Mesendoderm (in vitro differentiated cells): Measurements from ENCODE around the gene INVS.
"Not testable (repeated sequence)": the region's sequence is repeated elsewhere in the genome, so short reads cannot be mapped to it uniquely, and the experiment has no call there.

ENCODE experiments used
- DNase-seq: peaks from one replicate; pipeline ENCODE4 v3.0.0; 2013
- H2AK5ac ChIP-seq: 2 replicates; pipeline ENCODE4 v1.6.1; 2013; ENCODE audit warnings: low read length, inconsistent platforms
- H2BK120ac ChIP-seq: 2 replicates; pipeline ENCODE4 v1.6.1; 2013; ENCODE audit warnings: low read depth, mild to moderate bottlenecking, low read length, moderate library complexity, mixed read lengths
- H2BK15ac ChIP-seq: replicated peaks from 2 replicates; pipeline ENCODE4 v1.6.1; 2013; ENCODE audit warnings: low read depth, mild to moderate bottlenecking, moderate library complexity
- H2BK5ac ChIP-seq: 2 replicates; pipeline ENCODE4 v1.6.1; 2013; ENCODE audit warnings: low read length, inconsistent platforms
- H3K18ac ChIP-seq: 2 replicates; pipeline ENCODE4 v1.6.1; 2013; ENCODE audit warnings: mild to moderate bottlenecking, low read length, mixed read lengths
- H3K23ac ChIP-seq: one replicate; pipeline ENCODE4 v1.6.1; 2013; ENCODE audit warnings: low read length
- H3K27ac ChIP-seq: 2 replicates; pipeline ENCODE4 v1.5.1; 2013; ENCODE audit warnings: low read depth, mild to moderate bottlenecking, inconsistent platforms, low read length, moderate library complexity
- H3K27me3 ChIP-seq: 2 replicates; pipeline ENCODE4 v1.6.1; 2013; ENCODE audit warnings: low read length, control low read depth, mild to moderate bottlenecking, inconsistent platforms; ENCODE audit not compliant: insufficient read depth, poor library complexity
- H3K36me3 ChIP-seq: 2 replicates; pipeline ENCODE4 v1.6.1; 2013; ENCODE audit warnings: low read length, inconsistent platforms; ENCODE audit not compliant: control insufficient read depth, insufficient read depth
- H3K4ac ChIP-seq: one replicate; pipeline ENCODE4 v1.6.1; 2013; ENCODE audit warnings: low read depth, mild to moderate bottlenecking, low read length, moderate library complexity
- H3K4me1 ChIP-seq: 2 replicates; pipeline ENCODE4 v1.6.1; 2013; ENCODE audit warnings: low read depth, low read length, inconsistent platforms; ENCODE audit not compliant: control insufficient read depth
- H3K4me2 ChIP-seq: 2 replicates; pipeline ENCODE4 v1.6.1; 2013; ENCODE audit warnings: low read length
- H3K4me3 ChIP-seq: 2 replicates; pipeline ENCODE4 v1.5.1; 2013; ENCODE audit warnings: mild to moderate bottlenecking, low read length
- H3K56ac ChIP-seq: one replicate; pipeline ENCODE4 v1.6.1; 2013; ENCODE audit warnings: low read length
- H3K79me1 ChIP-seq: 2 replicates; pipeline ENCODE4 v1.6.1; 2013; ENCODE audit warnings: low read length, inconsistent platforms
- H3K79me2 ChIP-seq: 2 replicates; pipeline ENCODE4 v1.6.1; 2013; ENCODE audit warnings: mild to moderate bottlenecking, low read length; ENCODE audit not compliant: control insufficient read depth, insufficient read depth
- H3K9ac ChIP-seq: 2 replicates; pipeline ENCODE4 v1.6.1; 2013; ENCODE audit warnings: low read length, inconsistent platforms
- H4K5ac ChIP-seq: one replicate; pipeline ENCODE4 v1.6.1; 2013; ENCODE audit warnings: low read length
- H4K8ac ChIP-seq: one replicate; pipeline ENCODE4 v1.6.1; 2013; ENCODE audit warnings: low read depth, mild to moderate bottlenecking, control low read depth, low read length, moderate library complexity
- WGBS: extraction: QIAGEN DNeasy Blood & Tissue Kit; methylation state at CpG from one replicate; pipeline ENCODE4 v1.1.7; 2013; ENCODE audit warnings: low lambda C conversion rate, missing lambda C conversion rate; ENCODE audit not compliant: insufficient coverage; ENCODE audit errors: extremely low coverage; 5-methylcytosine and 5-hydroxymethylcytosine counted together

INVS gene

DNA sequence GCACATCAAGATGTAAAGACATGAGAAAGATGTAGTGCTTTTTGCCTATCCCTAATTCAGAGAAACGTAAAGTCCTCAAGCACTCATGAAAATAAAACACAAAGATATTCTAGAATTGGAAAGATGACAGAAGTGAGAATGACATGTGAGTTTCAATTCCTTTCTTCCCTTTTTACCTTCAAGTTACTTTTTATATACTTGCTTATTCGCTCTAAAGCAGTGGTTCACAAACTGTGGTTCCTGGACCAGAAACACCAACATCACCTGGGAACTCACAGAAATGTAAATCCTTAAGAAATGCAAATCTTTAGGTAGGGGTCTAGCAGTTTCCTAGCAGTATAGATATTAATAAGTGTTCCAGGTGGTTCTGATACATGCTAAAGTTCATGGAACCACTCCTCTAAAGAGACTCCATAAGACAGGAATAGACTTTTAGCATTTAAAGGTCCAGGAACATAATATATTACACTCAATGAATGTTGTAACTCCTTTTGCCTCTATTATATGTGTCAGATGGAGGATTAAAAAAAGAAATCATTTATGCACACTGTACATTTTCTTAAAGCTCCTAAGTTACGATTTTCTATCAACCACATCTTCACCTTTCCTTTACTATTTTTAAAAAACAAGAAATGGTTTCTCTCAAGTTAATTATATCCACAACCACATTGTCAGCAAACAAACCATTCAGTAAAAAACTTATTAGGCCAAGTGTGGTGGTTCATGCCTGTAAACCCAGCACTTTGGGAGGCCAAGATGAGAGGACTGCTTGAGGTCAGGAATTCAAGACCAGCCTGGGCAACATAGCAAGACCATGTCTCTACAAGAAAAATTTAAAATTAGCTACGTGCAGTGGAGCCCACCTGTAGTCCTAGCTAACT lies 40.1 kb upstream of the INVS start:
- Histone ChIP-seq H3K27ac (no peak overlapping the region), H3K79me2 (no peaks in the 10 kb centered on the region), H4K5ac (no peak overlapping the region), H3K27me3 (no peaks in the 10 kb centered on the region), H3K9ac (no peak overlapping the region), H3K4me2 (no peak overlapping the region), H3K23ac (no peak overlapping the region), H3K79me1 (no peaks in the 10 kb centered on the region), H3K36me3 (no peaks in the 10 kb centered on the region), H3K4me3 (no peak overlapping the region), H2BK120ac (no peak overlapping the region), H4K8ac (no peak overlapping the region), H3K18ac (no peak overlapping the region), H2BK15ac (no peak overlapping the region), H3K4ac (no peak overlapping the region), H2BK5ac (no peak overlapping the region), H3K4me1 (no peaks in the 10 kb centered on the region), H3K56ac (no peak overlapping the region), H2AK5ac (no peak overlapping the region)
- 100% methylated on average over 1 of the region's 4 CpGs for WGBS
- no peak for DNase-seq

DNA sequence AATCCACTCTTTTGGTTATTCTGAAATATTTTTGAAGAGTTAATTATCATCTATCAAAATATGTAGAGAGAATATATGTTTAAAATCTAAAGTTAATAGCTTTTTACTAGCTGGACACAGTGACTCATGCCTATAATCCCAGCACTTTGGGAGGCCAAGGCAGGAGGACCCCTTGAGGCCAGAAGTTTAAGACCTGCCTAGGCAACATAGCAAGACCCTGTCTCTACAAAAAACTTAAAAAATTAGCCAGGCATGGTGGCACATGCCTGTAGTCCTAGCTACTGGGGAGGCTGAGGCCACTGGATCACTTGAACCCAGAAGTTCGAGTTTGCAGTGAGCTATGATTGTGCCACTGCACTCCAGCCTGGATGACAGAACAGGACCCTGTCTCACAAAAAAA lies 36.4 kb upstream of the INVS start:
- H3K79me2 ChIP-seq, H2AK5ac ChIP-seq, H3K4me2 ChIP-seq, H3K4me1 ChIP-seq, H3K79me1 ChIP-seq, H2BK15ac ChIP-seq, H2BK120ac ChIP-seq, H3K4me3 ChIP-seq, H3K27me3 ChIP-seq, H4K5ac ChIP-seq, H2BK5ac ChIP-seq, H3K18ac ChIP-seq, H3K23ac ChIP-seq, H3K9ac ChIP-seq, H3K4ac ChIP-seq, H4K8ac ChIP-seq, H3K36me3 ChIP-seq, H3K56ac ChIP-seq: not testable (repeated sequence)
- WGBS, result no CpG with 5 or more reads among the region's 1 CpG
- H3K27ac ChIP-seq, result peak overlapping the region; percentile 44
- DNase-seq, result peak; percentile 3

DNA sequence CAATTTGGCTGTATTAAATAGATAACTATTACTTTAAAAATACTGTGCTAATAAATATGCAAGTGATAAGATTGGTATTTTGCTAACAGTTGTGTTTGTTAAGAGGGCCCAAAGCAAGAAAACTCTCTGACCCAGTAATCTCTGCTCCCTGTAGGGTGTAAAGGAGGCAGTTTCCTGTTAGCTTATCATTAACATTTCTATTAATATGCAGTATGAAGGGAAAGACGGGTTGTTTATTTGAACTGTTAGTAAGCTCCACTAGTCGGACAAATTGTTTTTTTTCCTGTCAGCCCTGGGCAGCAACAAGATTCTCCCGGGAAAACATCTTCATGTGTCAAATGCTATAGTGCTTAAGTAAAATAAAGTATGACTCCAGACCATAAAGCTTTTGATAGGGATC lies 35.9 kb upstream of the INVS start:
- H3K79me1 ChIP-seq, result no peaks in the 10 kb centered on the region
- no peak overlapping the region for H4K8ac ChIP-seq
- H2BK120ac ChIP-seq, result no peak overlapping the region
- no peak overlapping the region for H3K18ac ChIP-seq
- H3K23ac ChIP-seq, result no peak overlapping the region
- no peaks in the 10 kb centered on the region for H3K79me2 ChIP-seq
- no CpG with 5 or more reads among the region's 3 CpGs for WGBS
- DNase-seq, result peak; percentile 75
- no peak overlapping the region for H3K27ac ChIP-seq
- no peak overlapping the region for H3K56ac ChIP-seq
- no peak overlapping the region for H3K4me3 ChIP-seq
- no peak overlapping the region for H2AK5ac ChIP-seq
- no peak overlapping the region for H3K4me2 ChIP-seq
- no peaks in the 10 kb centered on the region for H3K36me3 ChIP-seq
- H2BK15ac ChIP-seq, result no peak overlapping the region
- H4K5ac ChIP-seq, result no peak overlapping the region
- H2BK5ac ChIP-seq, result no peak overlapping the region
- H3K4me1 ChIP-seq, result no peaks in the 10 kb centered on the region
- no peak overlapping the region for H3K9ac ChIP-seq
- H3K4ac ChIP-seq, result no peak overlapping the region
- H3K27me3 ChIP-seq, result no peaks in the 10 kb centered on the region

- H2BK15ac ChIP-seq, result no peak overlapping the region
- DNase-seq, result no peak
- no peak overlapping the region for H3K23ac ChIP-seq
- no peak overlapping the region for H3K4ac ChIP-seq
- no peak overlapping the region for H3K4me2 ChIP-seq
- no peak overlapping the region for H4K8ac ChIP-seq
- H2AK5ac ChIP-seq, result no peak overlapping the region
- H3K9ac ChIP-seq, result no peak overlapping the region
- WGBS, result 87% methylated on average over 3 of the region's 8 CpGs
- no peaks in the 10 kb centered on the region for H3K4me1 ChIP-seq
- no peak overlapping the region for H3K56ac ChIP-seq
- no peak overlapping the region for H4K5ac ChIP-seq
- H3K79me2 ChIP-seq, result no peaks in the 10 kb centered on the region
- no peak overlapping the region for H2BK5ac ChIP-seq
- H3K18ac ChIP-seq, result no peak overlapping the region
- H3K27ac ChIP-seq, result no peak overlapping the region
- H3K36me3 ChIP-seq, result no peaks in the 10 kb centered on the region
- H2BK120ac ChIP-seq, result no peak overlapping the region
- H3K79me1 ChIP-seq, result no peaks in the 10 kb centered on the region
- no peak overlapping the region for H3K4me3 ChIP-seq
- no peaks in the 10 kb centered on the region for H3K27me3 ChIP-seq
Observed at GRCh38 chr9:100064872-100065581, 34.0 kb upstream of the INVS start.

- no peak overlapping the region for H3K27ac ChIP-seq
- H2BK120ac ChIP-seq, result no peak overlapping the region
- H2AK5ac ChIP-seq, result no peak overlapping the region
- H2BK15ac ChIP-seq, result no peak overlapping the region
- no peak overlapping the region for H3K4me2 ChIP-seq
- no peaks in the 10 kb centered on the region for H3K4me1 ChIP-seq
- no peak overlapping the region for H4K8ac ChIP-seq
- H3K27me3 ChIP-seq, result no peaks in the 10 kb centered on the region
- H3K9ac ChIP-seq, result no peak overlapping the region
- no peak overlapping the region for H2BK5ac ChIP-seq
- no peaks in the 10 kb centered on the region for H3K79me1 ChIP-seq
- H3K23ac ChIP-seq, result no peak overlapping the region
- no peaks in the 10 kb centered on the region for H3K36me3 ChIP-seq
- no peak overlapping the region for H3K4me3 ChIP-seq
- H3K56ac ChIP-seq, result no peak overlapping the region
- no CpG with 5 or more reads among the region's 2 CpGs for WGBS
- H4K5ac ChIP-seq, result no peak overlapping the region
- no peaks in the 10 kb centered on the region for H3K79me2 ChIP-seq
- DNase-seq, result peak; percentile 12
- H3K4ac ChIP-seq, result no peak overlapping the region
- no peak overlapping the region for H3K18ac ChIP-seq
Observed at GRCh38 chr9:100066539-100066938, 32.5 kb upstream of the INVS start.
